Mesenchymal stem cell (in vitro differentiated cells and primary cell): ENCODE measurements around the gene TUBA4B. TPM values are rescaled to one million over a fixed set of nuclear protein-coding genes. Genes with fewer than 3 reads are reported as not detected.

Experiments used
- DNase-seq: peaks from one replicate; pipeline ENCODE4 v3.0.0-alpha.2; 2013
- H2AFZ ChIP-seq: one replicate; pipeline ENCODE4 v1.6.1; 2013; ENCODE audit warnings: low read depth, mild to moderate bottlenecking, control low read depth, inconsistent platforms, low read length, moderate library complexity
- H2AK5ac ChIP-seq: 2 replicates; pipeline ENCODE4 v1.6.1; 2013; ENCODE audit warnings: low read length, moderate library complexity, mild to moderate bottlenecking, inconsistent platforms; ENCODE audit not compliant: severe bottlenecking
- H2BK120ac ChIP-seq: one replicate; pipeline ENCODE4 v1.6.1; 2013; ENCODE audit warnings: low read depth, mild to moderate bottlenecking, inconsistent platforms, low read length, moderate library complexity
- H2BK12ac ChIP-seq, 2 experiments: one replicate each; pipeline ENCODE4 v1.6.1; 2013; ENCODE audit warnings: inconsistent platforms in 2 of 2, low read length in 2 of 2, mild to moderate bottlenecking in 2 of 2, moderate library complexity in 2 of 2, control low read depth in 1 of 2
- H2BK15ac ChIP-seq: one replicate; pipeline ENCODE4 v1.6.1; 2013; ENCODE audit warnings: mild to moderate bottlenecking, low read depth, inconsistent platforms; ENCODE audit not compliant: poor library complexity, severe bottlenecking
- H2BK5ac ChIP-seq: 2 replicates; pipeline ENCODE4 v1.6.1; 2013; ENCODE audit warnings: low read depth, mild to moderate bottlenecking, low read length, control low read depth, inconsistent platforms; ENCODE audit not compliant: poor library complexity, severe bottlenecking
- H3K14ac ChIP-seq, 2 experiments: one replicate each; pipeline ENCODE4 v1.6.1; 2013; ENCODE audit warnings: inconsistent platforms in 2 of 2, low read length in 2 of 2, control low read depth in 1 of 2, mild to moderate bottlenecking in 1 of 2, moderate library complexity in 1 of 2
- H3K18ac ChIP-seq, 2 experiments: one replicate each; pipeline ENCODE4 v1.6.1; 2013; ENCODE audit warnings: inconsistent platforms in 2 of 2, low read length in 2 of 2, control low read depth in 1 of 2, low read depth in 1 of 2, mild to moderate bottlenecking in 1 of 2
- H3K23ac ChIP-seq, 2 experiments: one replicate each; pipeline ENCODE4 v1.6.1; 2013; ENCODE audit warnings: inconsistent platforms in 2 of 2, low read length in 2 of 2, mild to moderate bottlenecking in 2 of 2, moderate library complexity in 2 of 2, control low read depth in 1 of 2
- H3K27ac ChIP-seq: 2 replicates; pipeline ENCODE4 v1.5.1; 2013; ENCODE audit warnings: mild to moderate bottlenecking, moderate library complexity, low read length, control low read depth, inconsistent platforms; ENCODE audit not compliant: poor library complexity, severe bottlenecking
- H3K27me3 ChIP-seq, 2 experiments: 2 replicates each; pipeline versions ENCODE4 v1.6.1 to v1.7.0; 2013; ENCODE audit warnings: low read length in 2 of 2, mild to moderate bottlenecking in 2 of 2, moderate library complexity in 2 of 2, control low read depth in 1 of 2, inconsistent platforms in 1 of 2; ENCODE audit not compliant: control insufficient read depth in 1 of 2, insufficient read depth in 1 of 2
- H3K36me3 ChIP-seq, 2 experiments: 2 replicates each; pipeline versions ENCODE4 v1.6.1 to v1.7.0; 2013; ENCODE audit warnings: low read length in 2 of 2, control low read depth in 1 of 2, inconsistent platforms in 1 of 2, low read depth in 1 of 2, mild to moderate bottlenecking in 1 of 2; ENCODE audit not compliant: insufficient read depth in 2 of 2, control insufficient read depth in 1 of 2
- H3K4ac ChIP-seq, 2 experiments: one replicate each; pipeline ENCODE4 v1.6.1; 2013; ENCODE audit warnings: inconsistent platforms in 2 of 2, low read length in 2 of 2, mild to moderate bottlenecking in 2 of 2, moderate library complexity in 2 of 2, control low read depth in 1 of 2, low read depth in 1 of 2
- H3K4me1 ChIP-seq: 2 replicates; pipeline ENCODE4 v1.6.1; 2013; ENCODE audit warnings: low read depth, low read length, control low read depth; ENCODE audit not compliant: control insufficient read depth, insufficient read depth
- H3K4me2 ChIP-seq: 2 replicates; pipeline ENCODE4 v1.6.1; 2013; ENCODE audit warnings: low read length, mild to moderate bottlenecking, inconsistent platforms; ENCODE audit not compliant: poor library complexity, severe bottlenecking
- H3K4me3 ChIP-seq, 2 experiments: 2 replicates each; pipeline versions ENCODE4 v1.5.1 to v1.7.0; 2013; ENCODE audit warnings: low read length in 2 of 2, mild to moderate bottlenecking in 2 of 2, control low read depth in 1 of 2, low read depth in 1 of 2; ENCODE audit not compliant: insufficient read depth in 1 of 2
- H3K79me1 ChIP-seq: replicated peaks from 2 replicates; pipeline ENCODE4 v1.6.1; 2013; ENCODE audit warnings: mild to moderate bottlenecking, control low read depth, low read length, inconsistent platforms; ENCODE audit not compliant: poor library complexity, severe bottlenecking
- H3K9ac ChIP-seq: 2 replicates; pipeline ENCODE4 v1.7.0; 2013; ENCODE audit warnings: mild to moderate bottlenecking, low read length, moderate library complexity
- H3K9me3 ChIP-seq: 2 replicates; pipeline ENCODE4 v1.7.0; 2013; ENCODE audit warnings: mild to moderate bottlenecking, low read length; ENCODE audit not compliant: control insufficient read depth
- H4K8ac ChIP-seq: one replicate; pipeline ENCODE4 v1.6.1; 2013; ENCODE audit warnings: inconsistent platforms, mild to moderate bottlenecking, low read length, moderate library complexity
- H4K91ac ChIP-seq: one replicate; pipeline ENCODE4 v1.6.1; 2013; ENCODE audit warnings: mild to moderate bottlenecking, low read length, inconsistent platforms
- WGBS: methylation state at CpG from one replicate; pipeline ENCODE4 v1.1.7; 2013; ENCODE audit warnings: mixed read lengths; 5-methylcytosine and 5-hydroxymethylcytosine counted together
- polyA plus RNA-seq, 2 experiments: library from polyadenylated mRNA; stranded (reverse); fragments of 200-250 nt; gene quantifications; one replicate each; pipeline ENCODE4 v1.2.3, GENCODE V29; 2013

TUBA4B gene
- polyA plus RNA-seq (2013, experiment 1 of 2) = not detected
- polyA plus RNA-seq (2013, experiment 2 of 2) = not detected

GRCh38 chr2:219252900-219253752, at the start of gene TUBA4B:
TSS of gene TUBA4B (plus strand) at chr2:219253243. CDS start at chr2:219253408, 165 bp downstream.
- H3K23ac ChIP-seq = peak within 1 kb of the TSS in 1 of 2 experiments; percentile 74
- 2% methylated on average over 31 of the region's 49 CpGs for WGBS
- no peak within 1 kb of the TSS for H4K91ac ChIP-seq

DNA sequence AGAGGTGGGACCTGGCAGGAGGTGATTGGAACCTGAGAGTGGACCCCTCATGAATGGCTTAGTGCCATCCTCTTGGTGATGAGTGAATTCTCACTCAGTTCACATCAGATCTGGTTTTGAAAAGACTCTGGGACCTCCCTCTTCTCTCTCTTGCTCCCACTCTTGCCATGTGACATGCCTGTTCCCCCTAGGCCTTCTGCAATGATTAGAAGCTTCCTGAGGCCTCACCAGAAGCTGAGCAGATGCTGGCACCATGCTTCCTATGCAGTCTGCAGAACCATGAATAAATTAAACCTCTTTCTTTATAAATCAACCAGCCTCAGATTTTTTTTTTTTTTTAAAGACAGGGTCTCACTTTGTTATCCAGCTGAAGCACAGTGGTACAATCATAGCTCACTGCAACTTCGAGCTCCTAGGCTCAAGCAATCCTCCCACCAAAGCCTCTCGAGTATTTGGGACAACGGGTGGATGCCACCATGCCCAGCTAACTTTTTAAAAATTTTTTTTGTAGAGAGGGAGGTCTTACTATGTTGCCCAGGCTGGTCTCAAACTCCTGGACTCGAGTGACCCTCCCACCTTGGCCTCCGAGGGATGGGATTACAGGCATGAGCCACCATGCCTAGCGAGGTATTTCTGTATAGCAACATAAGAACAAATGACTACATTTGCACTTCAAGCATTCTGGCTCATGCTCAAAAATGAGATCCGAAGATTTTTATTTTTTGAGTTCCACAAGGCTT, 48.4 kb upstream of the TUBA4B start:
- DNase-seq = no peak
- Histone ChIP-seq H3K9ac (no peak overlapping the region), H2AK5ac (no peak overlapping the region), H2BK12ac (no peak overlapping the region), H3K4ac (no peak overlapping the region), H2BK5ac (no peak overlapping the region), H4K91ac (no peak overlapping the region), H3K4me2 (no peak overlapping the region), H3K14ac (no peak overlapping the region), H4K8ac (no peak overlapping the region), H3K36me3 (peaks cover 15 to 19% of the 10 kb centered on the region in 2 experiments), H3K79me1 (peaks cover 8% of the 10 kb centered on the region), H3K9me3 (no peaks in the 10 kb centered on the region), H2BK15ac (no peak overlapping the region), H3K23ac (no peak overlapping the region), H2AFZ (no peak overlapping the region), H3K4me3 (no peak overlapping the region), H2BK120ac (no peak overlapping the region), H3K4me1 (peaks cover 14% of the 10 kb centered on the region), H3K18ac (no peak overlapping the region), H3K27ac (no peak overlapping the region), H3K27me3 (peaks cover 1 to 3% of the 10 kb centered on the region in 2 experiments)
- 85% methylated on average over 7 of the region's 7 CpGs for WGBS

More at GRCh38 chr2:219252900-219253752, at the start of gene TUBA4B:
- Histone ChIP-seq H2AK5ac (peak within 1 kb of the TSS; percentile 89), H3K18ac (peak within 1 kb of the TSS; percentile 8 to 61), H2BK5ac (peak within 1 kb of the TSS; percentile 53), H2BK12ac (peak within 1 kb of the TSS in 1 of 2 experiments; percentile 64), H3K4me3 (peak within 1 kb of the TSS; percentile 64 to 85), H2BK120ac (no peak within 1 kb of the TSS), H3K14ac (peak within 1 kb of the TSS in 1 of 2 experiments; percentile 61), H3K36me3 (peaks cover 17 to 18% of the 10 kb centered on the region in 2 experiments), H3K27ac (peak within 1 kb of the TSS; percentile 99), H3K27me3 (peaks cover 0 to 16% of the 10 kb centered on the region in 2 experiments), H2AFZ (peak within 1 kb of the TSS; percentile 57), H2BK15ac (no peak within 1 kb of the TSS), H4K8ac (peak within 1 kb of the TSS; percentile 14), H3K4me2 (peak within 1 kb of the TSS; percentile 100), H3K79me1 (peaks cover 2% of the 10 kb centered on the region), H3K4ac (peak within 1 kb of the TSS in 1 of 2 experiments; percentile 17), H3K9ac (peak within 1 kb of the TSS; percentile 70), H3K9me3 (no peaks in the 10 kb centered on the region), H3K4me1 (peaks cover 57% of the 10 kb centered on the region)
- peak; percentile 32 for DNase-seq

DNA sequence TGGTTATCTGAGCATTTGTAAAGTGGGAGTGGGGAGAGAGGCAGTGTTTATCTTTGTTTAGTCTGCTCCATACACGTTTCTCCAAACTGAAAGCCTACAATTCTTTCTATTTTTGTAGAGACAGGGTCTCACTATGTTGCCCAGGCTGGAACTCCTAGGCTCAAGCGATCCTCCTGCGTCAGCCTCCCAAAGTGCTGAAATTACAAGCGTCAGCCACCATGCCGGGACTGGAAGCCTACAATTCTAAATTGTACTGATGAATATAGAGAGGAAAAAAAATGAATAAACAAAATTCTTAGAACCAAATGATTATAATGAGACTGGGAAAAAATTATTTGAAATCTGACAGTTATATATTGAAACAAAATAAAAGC, 47.9 kb upstream of the TUBA4B start:
- H3K4me1 ChIP-seq = peaks cover 14% of the 10 kb centered on the region
- no peak overlapping the region for H3K9ac ChIP-seq
- H3K18ac ChIP-seq = no peak overlapping the region
- DNase-seq = no peak
- no peak overlapping the region for H4K8ac ChIP-seq
- H3K23ac ChIP-seq = no peak overlapping the region
- H3K27ac ChIP-seq = no peak overlapping the region
- no peak overlapping the region for H2AK5ac ChIP-seq
- H3K14ac ChIP-seq = no peak overlapping the region
- H2BK120ac ChIP-seq = no peak overlapping the region
- H3K27me3 ChIP-seq = no peaks in the 10 kb centered on the region
- peaks cover 8% of the 10 kb centered on the region for H3K79me1 ChIP-seq
- H3K36me3 ChIP-seq = peaks cover 21 to 25% of the 10 kb centered on the region in 2 experiments
- H3K4me3 ChIP-seq = no peak overlapping the region
- H2BK15ac ChIP-seq = no peak overlapping the region
- WGBS = 100% methylated on average over 3 of the region's 5 CpGs
- H3K4me2 ChIP-seq = no peak overlapping the region
- no peak overlapping the region for H2AFZ ChIP-seq
- H2BK5ac ChIP-seq = no peak overlapping the region
- H2BK12ac ChIP-seq = no peak overlapping the region
- no peak overlapping the region for H4K91ac ChIP-seq
- no peaks in the 10 kb centered on the region for H3K9me3 ChIP-seq
- no peak overlapping the region for H3K4ac ChIP-seq

DNA sequence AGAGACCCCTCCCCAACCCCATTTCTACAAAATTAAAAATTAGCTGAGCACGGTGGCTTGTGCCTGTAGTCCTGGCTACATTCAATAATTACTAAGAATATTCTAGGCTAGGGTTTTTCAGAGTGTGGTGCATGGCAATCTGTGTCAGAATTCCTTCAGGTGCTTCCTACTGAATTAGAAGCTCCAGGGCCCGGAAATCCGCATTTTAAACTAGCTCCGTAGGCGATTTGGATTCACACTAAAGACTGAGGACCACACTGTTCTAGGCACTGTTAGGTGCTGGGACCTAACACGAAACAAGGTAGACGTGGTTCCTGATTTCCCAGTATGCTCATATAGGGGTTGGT, 47.1 kb upstream of the TUBA4B start:
- H3K9ac ChIP-seq = peak overlapping the region; percentile 90
- H3K14ac ChIP-seq = peak overlapping the region in 1 of 2 experiments; percentile 0
- H2BK12ac ChIP-seq = no peak overlapping the region
- H3K27me3 ChIP-seq = no peaks in the 10 kb centered on the region
- H3K4me1 ChIP-seq = peaks cover 14% of the 10 kb centered on the region
- H3K4me3 ChIP-seq = peak overlapping the region in 1 of 2 experiments; percentile 87
- H2AK5ac ChIP-seq = no peak overlapping the region
- no peak overlapping the region for H3K23ac ChIP-seq
- peak overlapping the region in 1 of 2 experiments; percentile 15 for H3K18ac ChIP-seq
- H4K91ac ChIP-seq = no peak overlapping the region
- no peak overlapping the region for H2BK5ac ChIP-seq
- no peak overlapping the region for H2BK15ac ChIP-seq
- no peaks in the 10 kb centered on the region for H3K9me3 ChIP-seq
- no peak overlapping the region for H3K27ac ChIP-seq
- WGBS = 32% methylated on average over 6 of the region's 7 CpGs
- peaks cover 8% of the 10 kb centered on the region for H3K79me1 ChIP-seq
- DNase-seq = no peak
- no peak overlapping the region for H2BK120ac ChIP-seq
- H4K8ac ChIP-seq = no peak overlapping the region
- H3K4ac ChIP-seq = peak overlapping the region in 1 of 2 experiments; percentile 2
- peak overlapping the region; percentile 55 for H3K4me2 ChIP-seq
- H2AFZ ChIP-seq = peak overlapping the region; percentile 66
- H3K36me3 ChIP-seq = peaks cover 29 to 33% of the 10 kb centered on the region in 2 experiments
